H1 (cell line): ENCODE data around the gene KCNC3. TPM values are rescaled to one million over a fixed set of nuclear protein-coding genes. Genes with fewer than 3 reads are reported as not detected.

ENCODE experiments used
- CTCF ChIA-PET: fragments of 300-600 bp; sonication (Branson Sonifier 250); formaldehyde crosslinking; loops from one replicate; lab custom pipeline; 2021; ENCODE audit not compliant: partially characterized antibody; lab: Charles Lee
- POLR2A ChIA-PET: fragments of 300-600 bp; sonication (Branson Sonifier 250); formaldehyde crosslinking; loops from one replicate; lab custom pipeline; 2021; ENCODE audit warnings: inconsistent platforms; ENCODE audit not compliant: partially characterized antibody; lab: Charles Lee
- DNase-seq, 2 experiments: peaks; one replicate each; pipeline versions ENCODE4 v3.0.0 to v3.0.0-alpha.2; 2010 to 2022; ENCODE audit warnings: low spot score in 2 of 2, low read depth in 1 of 2, mixed read lengths in 1 of 2
- FAIRE-seq: peaks from 2 replicates; lab custom pipeline; 2011; peaks lifted over from hg19 to GRCh38; lab: Jason Lieb, UNC
- H2AFZ ChIP-seq: 2 replicates; pipeline ENCODE4 v1.8.1; 2012; ENCODE audit warnings: low read length, inconsistent platforms
- H2AK5ac ChIP-seq: 2 replicates; pipeline ENCODE4 v1.6.1; 2013; ENCODE audit warnings: low read depth, low read length
- H2BK120ac ChIP-seq: replicated peaks from 2 replicates; pipeline ENCODE3; 2013; ENCODE audit warnings: low read depth, low read length, inconsistent platforms
- H2BK12ac ChIP-seq: 2 replicates; pipeline ENCODE4 v1.6.1; 2013; ENCODE audit warnings: low read depth, low read length
- H2BK15ac ChIP-seq: 2 replicates; pipeline ENCODE4 v1.6.1; 2013; ENCODE audit warnings: low read length
- H2BK20ac ChIP-seq: 2 replicates; pipeline ENCODE4 v1.6.1; 2013; ENCODE audit warnings: low read length
- H2BK5ac ChIP-seq: 2 replicates; pipeline ENCODE4 v1.6.1; 2013; ENCODE audit warnings: low read depth, low read length
- H3K14ac ChIP-seq: 2 replicates; pipeline ENCODE4 v1.6.1; 2013; ENCODE audit warnings: inconsistent platforms; ENCODE audit not compliant: insufficient read length
- H3K18ac ChIP-seq: 2 replicates; pipeline ENCODE4 v1.6.1; 2013; ENCODE audit warnings: low read length; ENCODE audit errors: extremely low read depth
- H3K23ac ChIP-seq: 2 replicates; pipeline ENCODE4 v1.6.1; 2013; ENCODE audit warnings: inconsistent platforms; ENCODE audit not compliant: insufficient read length
- H3K23me2 ChIP-seq: 2 replicates; pipeline ENCODE4 v1.6.1; 2013; ENCODE audit warnings: low read depth, low read length
- H3K27ac ChIP-seq: 2 replicates; pipeline ENCODE4 v1.6.1; 2011; ENCODE audit warnings: low read depth, low read length, inconsistent platforms
- H3K27me3 ChIP-seq, 4 experiments: replicated peaks in 1 of 4; 1 replicate in 1 of 4; 2 replicates in 3 of 4; pipeline versions ENCODE4 v1.6.1 to v1.8.1; 2011 to 2013; ENCODE audit warnings: low read length in 3 of 4, mild to moderate bottlenecking in 3 of 4, inconsistent platforms in 2 of 4, mixed read lengths in 2 of 4, moderate library complexity in 1 of 4; ENCODE audit not compliant: control insufficient read depth in 3 of 4, insufficient read depth in 3 of 4; ENCODE audit errors: extremely low read depth in 1 of 4
- H3K36me3 ChIP-seq, 4 experiments: 2 replicates each; pipeline versions ENCODE4 v1.6.1 to v1.8.1; 2011 to 2013; ENCODE audit warnings: mild to moderate bottlenecking in 4 of 4, low read length in 3 of 4, moderate library complexity in 2 of 4, control low read depth in 1 of 4, inconsistent platforms in 1 of 4; ENCODE audit not compliant: insufficient read depth in 4 of 4, control insufficient read depth in 2 of 4
- H3K4ac ChIP-seq: replicated peaks from 2 replicates; pipeline ENCODE3; 2013; ENCODE audit warnings: low read length, low read depth, mixed read lengths, inconsistent platforms; ENCODE audit not compliant: insufficient read length
- H3K4me1 ChIP-seq, 4 experiments: replicated peaks in 1 of 4; 1 replicate in 1 of 4; 2 replicates in 3 of 4; pipeline versions ENCODE4 v1.6.1 to v1.8.1; 2011 to 2013; ENCODE audit warnings: low read length in 3 of 4, inconsistent platforms in 2 of 4, mixed read lengths in 1 of 4; ENCODE audit not compliant: insufficient read depth in 4 of 4, control insufficient read depth in 3 of 4
- H3K4me2 ChIP-seq, 2 experiments: 2 replicates each; pipeline versions ENCODE4 v1.6.1 to v1.8.1; 2011 to 2013; ENCODE audit warnings: low read depth in 2 of 2, low read length in 2 of 2, control low read depth in 1 of 2, inconsistent platforms in 1 of 2, mild to moderate bottlenecking in 1 of 2; ENCODE audit not compliant: insufficient read depth in 1 of 2
- H3K4me3 ChIP-seq, 4 experiments: fragments of 200-600, 300-600 bp in 1 of 4; sonication (generic), shearing (Covaris generic), sonication (Bioruptor Twin) in 1 of 4; 2 replicates each; pipeline versions ENCODE4 v1.5.1 to v1.8.1; 2011 to 2016; ENCODE audit warnings: low read length in 4 of 4, low read depth in 3 of 4, control low read depth in 2 of 4, inconsistent platforms in 2 of 4, mild to moderate bottlenecking in 2 of 4, mixed read lengths in 1 of 4, moderate library complexity in 1 of 4; ENCODE audit not compliant: insufficient read depth in 2 of 4; ENCODE audit errors: extremely low read depth in 1 of 4
- H3K56ac ChIP-seq: replicated peaks from 2 replicates; pipeline ENCODE3; 2013; ENCODE audit warnings: low read depth, mild to moderate bottlenecking, mixed read lengths, low read length, inconsistent platforms; ENCODE audit not compliant: insufficient read length
- H3K79me1 ChIP-seq: 2 replicates; pipeline ENCODE4 v1.6.1; 2013; ENCODE audit warnings: low read depth, low read length, control low read depth
- H3K79me2 ChIP-seq, 2 experiments: 2 replicates each; pipeline versions ENCODE4 v1.6.1 to v1.8.1; 2012 to 2013; ENCODE audit warnings: low read length in 2 of 2, mild to moderate bottlenecking in 2 of 2, inconsistent platforms in 1 of 2; ENCODE audit not compliant: insufficient read depth in 2 of 2, control insufficient read depth in 1 of 2
- H3K9ac ChIP-seq, 4 experiments: replicated peaks in 1 of 4; 1 replicate in 1 of 4; 2 replicates in 3 of 4; pipeline versions ENCODE4 v1.6.1 to v1.8.1; 2011 to 2013; ENCODE audit warnings: low read depth in 3 of 4, low read length in 3 of 4, control low read depth in 2 of 4, mild to moderate bottlenecking in 2 of 4, moderate library complexity in 2 of 4, inconsistent platforms in 1 of 4; ENCODE audit errors: extremely low read depth in 1 of 4
- H3K9me3 ChIP-seq, 2 experiments: 2 replicates each; pipeline versions ENCODE4 v1.6.1 to v1.8.1; 2012 to 2013; ENCODE audit warnings: mild to moderate bottlenecking in 2 of 2, moderate library complexity in 2 of 2, control low read depth in 1 of 2, inconsistent platforms in 1 of 2, low read depth in 1 of 2, low read length in 1 of 2, mixed read lengths in 1 of 2; ENCODE audit not compliant: insufficient read depth in 2 of 2
- H4K20me1 ChIP-seq, 2 experiments: replicated peaks in 1 of 2; 2 replicates each; pipeline versions ENCODE3 to v1.8.1; 2011 to 2013; ENCODE audit warnings: inconsistent platforms in 2 of 2, low read length in 2 of 2, mild to moderate bottlenecking in 1 of 2; ENCODE audit not compliant: insufficient read depth in 2 of 2, control insufficient read depth in 1 of 2
- H4K5ac ChIP-seq: 2 replicates; pipeline ENCODE4 v1.6.1; 2013; ENCODE audit warnings: low read length, low read depth, mixed read lengths, inconsistent platforms; ENCODE audit not compliant: insufficient read length
- H4K8ac ChIP-seq: 2 replicates; pipeline ENCODE4 v1.8.0; 2013; ENCODE audit warnings: mild to moderate bottlenecking, moderate library complexity, low read length, inconsistent platforms; ENCODE audit not compliant: insufficient read depth; ENCODE audit errors: extremely low read depth
- H4K91ac ChIP-seq: replicated peaks from 2 replicates; pipeline ENCODE3; 2013; ENCODE audit warnings: low read length, mixed read lengths, inconsistent platforms; ENCODE audit not compliant: insufficient read length
- CBX5 ChIP-seq: fragments of 300-800, 300-1000 bp; sonication (generic); IDR thresholded peaks from 2 replicates; pipeline ENCODE4 v1.7.1; 2016; ENCODE audit warnings: antibody characterized with exemption, low read length, low read depth
- FOSL1 ChIP-seq: IDR thresholded peaks from 2 replicates; pipeline ENCODE4 v1.6.1; 2011; ENCODE audit warnings: mild to moderate bottlenecking, low read depth, low read length, moderate library complexity; ENCODE audit not compliant: insufficient read depth
- HDAC6 ChIP-seq: IDR thresholded peaks from one replicate; pipeline ENCODE4 v1.7.1; 2012; ENCODE audit warnings: low read depth, mild to moderate bottlenecking, inconsistent platforms, low read length, moderate library complexity
- KDM1A ChIP-seq: fragments of 200-600, 300-600 bp; sonication (generic); IDR thresholded peaks from 2 replicates; pipeline ENCODE4 v1.7.1; 2016; ENCODE audit warnings: mild to moderate bottlenecking, low read length, borderline replicate concordance
- KDM4A ChIP-seq: IDR thresholded peaks from one replicate; pipeline ENCODE4 v1.7.1; 2012; ENCODE audit warnings: low read depth, mild to moderate bottlenecking, moderate library complexity, low read length, inconsistent platforms; ENCODE audit not compliant: severe bottlenecking
- MAFK ChIP-seq: IDR thresholded peaks from 2 replicates; pipeline ENCODE4 v1.6.1; 2012; ENCODE audit warnings: low read depth, mild to moderate bottlenecking, improper control_type of control experiment, low read length
- NRF1 ChIP-seq: IDR thresholded peaks from 2 replicates; pipeline ENCODE4 v1.6.1; 2011; ENCODE audit warnings: mild to moderate bottlenecking, low read depth, low read length, improper control_type of control experiment
- POLR2A ChIP-seq, 2 experiments: IDR thresholded peaks; 1 replicate in 1 of 2; 2 replicates in 1 of 2; pipeline ENCODE4 v1.6.1; 2011; ENCODE audit warnings: low read depth in 2 of 2, low read length in 2 of 2, mild to moderate bottlenecking in 2 of 2; ENCODE audit errors: control extremely low read depth in 1 of 2
- POLR2AphosphoS5 ChIP-seq: IDR thresholded peaks from 2 replicates; pipeline ENCODE4 v1.6.1; 2011; ENCODE audit warnings: low read depth, low read length
- POU5F1 ChIP-seq: IDR thresholded peaks from 2 replicates; pipeline ENCODE4 v1.6.1; 2011; ENCODE audit warnings: low read depth, mild to moderate bottlenecking, low read length, moderate library complexity
- SIN3A ChIP-seq, 2 experiments: IDR thresholded peaks in 1 of 2; conservative IDR thresholded peaks in 1 of 2; 2 replicates each; pipeline ENCODE4 v1.6.1; 2011 to 2012; ENCODE audit warnings: low read length in 2 of 2, improper control_type of control experiment in 1 of 2, low read depth in 1 of 2, mild to moderate bottlenecking in 1 of 2
- SUZ12 ChIP-seq: fragments of 200-600 bp; sonication (generic); IDR thresholded peaks from 2 replicates; pipeline ENCODE4 v1.6.1; 2012; ENCODE audit warnings: mild to moderate bottlenecking, inconsistent platforms, low read length, moderate library complexity, mixed read lengths
- TAF1 ChIP-seq: IDR thresholded peaks from 2 replicates; pipeline ENCODE4 v1.6.1; 2011; ENCODE audit warnings: mild to moderate bottlenecking, low read depth, low read length
- WGBS, 2 experiments: shearing (Covaris generic) in 1 of 2; methylation state at CpG; one replicate each; pipeline versions ENCODE4 v1.1.6 to v1.1.7; 2013 to 2015; ENCODE audit warnings: low lambda C conversion rate in 2 of 2, mixed read lengths in 2 of 2, inconsistent platforms in 1 of 2, low coverage in 1 of 2, missing lambda C conversion rate in 1 of 2; ENCODE audit not compliant: insufficient replicate concordance in 2 of 2, insufficient coverage in 1 of 2, insufficient read length in 1 of 2; ENCODE audit errors: extremely low coverage in 1 of 2, missing lambda C conversion rate in 1 of 2; 5-methylcytosine and 5-hydroxymethylcytosine counted together
- polyA plus RNA-seq, 7 experiments: library from polyadenylated mRNA; depleted of rRNA in 3 of 7; stranded (reverse) in 5 of 7; unstranded in 2 of 7; fragments of >200 nt in 5 of 7; fragments of 200-250 nt in 2 of 7; gene quantifications; 1 replicate in 5 of 7; 2 replicates in 1 of 7; 4 replicates in 1 of 7; pipeline versions ENCODE4 v1.2.1 to v1.2.3, GENCODE V29; 2011 to 2013; ENCODE audit warnings: missing spikeins in 2 of 7, mixed read lengths in 2 of 7
- total RNA-seq: library from RNA; stranded (reverse); fragmentation: NEBNext Ultra II Directional; extraction: Animal tissue kit (Norgen Biotek cat#: 25700); gene quantifications from 2 replicates; pipeline ENCODE4 v1.2.1, GENCODE V29; 2021

KCNC3 gene
- total and polyA plus RNA-seq, 2 of the 8 experiments (the other 6 are each of a cell fraction or from before 2014, with no cell fraction given): 3.9 to 7.2 TPM

- no peak overlapping the region for H3K9ac ChIP-seq
- WGBS, 2 experiments: 93% methylated on average over 15 of the region's 15 CpGs; no CpG with 5 or more reads in 1 of the 2 experiments
- H3K4me1 ChIP-seq: peaks cover 0 to 20% (median 4%) of the 10 kb centered on the region in 4 experiments; a peak in 5 of 7 replicates
- no peak overlapping the region for H2AFZ ChIP-seq
- H3K4ac ChIP-seq: no peak overlapping the region
- no peak overlapping the region for H3K4me2 ChIP-seq
- peaks cover 2 to 6% of the 10 kb centered on the region in 2 experiments; a peak in 2 of 4 replicates for H3K9me3 ChIP-seq
- no peak overlapping the region for H3K27ac ChIP-seq
- no peak overlapping the region for H3K14ac ChIP-seq
- H4K5ac ChIP-seq: no peak overlapping the region
- no peak overlapping the region for H3K56ac ChIP-seq
- no peak for DNase-seq
- peaks cover 3% of the 10 kb centered on the region; the same call in 1 of the 2 replicates for H3K23me2 ChIP-seq
- no peak overlapping the region for H3K4me3 ChIP-seq
- no peak overlapping the region for H3K23ac ChIP-seq
- TF ChIP-seq TAF1 (no peak), NRF1 (no peak), MAFK (no peak), CBX5 (no peak), POU5F1 (no peak), KDM4A (no peak), POLR2AphosphoS5 (no peak), SUZ12 (no peak), SIN3A (conservative IDR thresholded peaks at IDR 0.05 in 1 of 2, IDR thresholded peaks at IDR 0.05 in 1 of 2; ENCODE audit: low read depth in 1 of 2, low read length in 2 of 2) (no peak), POLR2A (IDR thresholded peaks at IDR 0.05; ENCODE audit: control extremely low read depth in 1 of 2, low read depth in 2 of 2, low read length in 2 of 2) (no peak), HDAC6 (no peak), KDM1A (no peak), FOSL1 (no peak)
- no peak overlapping the region for H4K8ac ChIP-seq
- H2BK12ac ChIP-seq: no peak overlapping the region
- no peak overlapping the region for H3K18ac ChIP-seq
- no peak overlapping the region for H4K91ac ChIP-seq
- peaks cover 0 to 4% of the 10 kb centered on the region in 2 experiments for H4K20me1 ChIP-seq
- POLR2A ChIA-PET: interaction anchor here (0.6 to 2.0 kb wide), 5 partner anchors 11 to 657 kb away, joined by 3 to 5 read pairs (median 4); no protein-coding TSS in a partner anchor
- H2BK120ac ChIP-seq: no peak overlapping the region
- no peak for FAIRE-seq
- CTCF ChIA-PET: interaction anchor here (0.7 to 3.0 kb wide), 11 partner anchors 9 to 228 kb away, joined by 3 to 12 read pairs (median 4); no protein-coding TSS in a partner anchor
- H2BK15ac ChIP-seq: no peak overlapping the region
- H2BK5ac ChIP-seq: no peak overlapping the region
- H3K27me3 ChIP-seq: no peaks in the 10 kb centered on the region
- H2AK5ac ChIP-seq: no peak overlapping the region
- no peak overlapping the region for H2BK20ac ChIP-seq
- peaks cover 4 to 21% (median 16%) of the 10 kb centered on the region in 4 experiments for H3K36me3 ChIP-seq
- H3K79me2 ChIP-seq: no peaks in the 10 kb centered on the region
- no peaks in the 10 kb centered on the region; the same call in 1 of the 2 replicates for H3K79me1 ChIP-seq
Observed at GRCh38 chr19:50290775-50291174, 38.4 kb downstream of the KCNC3 start.
